ENCODE data around the gene HLA-A.
"Not testable (repeated sequence)": the region's sequence is repeated elsewhere in the genome, so short reads cannot be mapped to it uniquely, and the experiment has no call there.

Gene HLA-A

GRCh38 chr6:29958046-29958445 lies 15.7 kb downstream of the HLA-A start:
- H3K4me3 ChIP-seq (ENCODE audit: low read length), result no peak overlapping the region
- no peaks in the 10 kb centered on the region for H3K9me3 ChIP-seq (ENCODE audit: low read length)
- H3K36me3 ChIP-seq (ENCODE audit: insufficient read depth, low read length), result no peaks in the 10 kb centered on the region
- no peaks in the 10 kb centered on the region for H3K27me3 ChIP-seq (ENCODE audit: insufficient read depth, low read length)
- no peaks in the 10 kb centered on the region for H3K4me1 ChIP-seq (ENCODE audit: insufficient read depth, low read length)
- H2AFZ ChIP-seq (ENCODE audit: low read depth, low read length), result no peak overlapping the region

- Histone ChIP-seq H3K36me3 (ENCODE audit: insufficient read depth, low read length) (no peaks in the 10 kb centered on the region), H3K4me3 (ENCODE audit: low read length) (no peak overlapping the region), H3K4me1 (ENCODE audit: insufficient read depth, low read length) (no peaks in the 10 kb centered on the region), H2AFZ (ENCODE audit: low read depth, low read length) (no peak overlapping the region), H3K27me3 (ENCODE audit: insufficient read depth, low read length) (no peaks in the 10 kb centered on the region), H3K9me3 (ENCODE audit: low read length) (no peaks in the 10 kb centered on the region)
Measured at GRCh38 chr6:29958921-29959320, 16.6 kb downstream of the HLA-A start.

GRCh38 chr6:29959467-29959866 lies 17.1 kb downstream of the HLA-A start:
- H3K36me3 ChIP-seq (ENCODE audit: insufficient read depth, low read length), result no peaks in the 10 kb centered on the region
- peaks cover under 1% of the 10 kb centered on the region for H3K4me1 ChIP-seq (ENCODE audit: insufficient read depth, low read length)
- no peaks in the 10 kb centered on the region for H3K9me3 ChIP-seq (ENCODE audit: low read length)
- no peak overlapping the region for H2AFZ ChIP-seq (ENCODE audit: low read depth, low read length)
- H3K4me3 ChIP-seq (ENCODE audit: low read length), result no peak overlapping the region
- H3K27me3 ChIP-seq (ENCODE audit: insufficient read depth, low read length), result no peaks in the 10 kb centered on the region

GRCh38 chr6:29961966-29962365 lies 19.6 kb downstream of the HLA-A start:
- Histone ChIP-seq H3K4me1 (ENCODE audit: insufficient read depth, low read length) (peaks cover 24% of the 10 kb centered on the region), H2AFZ (ENCODE audit: low read depth, low read length) (no peak overlapping the region), H3K9me3 (ENCODE audit: low read length) (no peaks in the 10 kb centered on the region), H3K36me3 (ENCODE audit: insufficient read depth, low read length) (no peaks in the 10 kb centered on the region), H3K4me3 (ENCODE audit: low read length) (no peak overlapping the region), H3K27me3 (ENCODE audit: insufficient read depth, low read length) (no peaks in the 10 kb centered on the region)

- not testable (repeated sequence) for H3K27me3 ChIP-seq (ENCODE audit: insufficient read depth, low read length); H3K36me3 ChIP-seq (ENCODE audit: insufficient read depth, low read length); H3K4me3 ChIP-seq (ENCODE audit: low read length); H3K9me3 ChIP-seq (ENCODE audit: low read length); H2AFZ ChIP-seq (ENCODE audit: low read depth, low read length)
- peaks cover 24% of the 10 kb centered on the region for H3K4me1 ChIP-seq (ENCODE audit: insufficient read depth, low read length)
Measured at GRCh38 chr6:29963697-29964096, 21.4 kb downstream of the HLA-A start.

- Histone ChIP-seq H3K9me3 (ENCODE audit: low read length) (no peaks in the 10 kb centered on the region), H3K27me3 (ENCODE audit: insufficient read depth, low read length) (no peaks in the 10 kb centered on the region), H2AFZ (ENCODE audit: low read depth, low read length) (peak overlapping the region; percentile 15), H3K36me3 (ENCODE audit: insufficient read depth, low read length) (no peaks in the 10 kb centered on the region), H3K4me1 (ENCODE audit: insufficient read depth, low read length) (peaks cover 24% of the 10 kb centered on the region), H3K4me3 (ENCODE audit: low read length) (no peak overlapping the region)
Measured at GRCh38 chr6:29964518-29964886, 22.2 kb downstream of the HLA-A start.

GRCh38 chr6:29964887-29965562 lies 22.7 kb downstream of the HLA-A start:
- Histone ChIP-seq H3K36me3 (ENCODE audit: insufficient read depth, low read length) (no peaks in the 10 kb centered on the region), H3K27me3 (ENCODE audit: insufficient read depth, low read length) (no peaks in the 10 kb centered on the region), H3K4me1 (ENCODE audit: insufficient read depth, low read length) (peaks cover 24% of the 10 kb centered on the region)

GRCh38 chr6:29965563-29965872 lies 23.2 kb downstream of the HLA-A start:
- peak overlapping the region; percentile 29 for H3K4me3 ChIP-seq (ENCODE audit: low read length)
- H2AFZ ChIP-seq (ENCODE audit: low read depth, low read length), result peak overlapping the region; percentile 15
- H3K9me3 ChIP-seq (ENCODE audit: low read length), result no peaks in the 10 kb centered on the region
- peaks cover under 1% of the 10 kb centered on the region for H3K27me3 ChIP-seq (ENCODE audit: insufficient read depth, low read length)
- no peaks in the 10 kb centered on the region for H3K36me3 ChIP-seq (ENCODE audit: insufficient read depth, low read length)
- peaks cover 24% of the 10 kb centered on the region for H3K4me1 ChIP-seq (ENCODE audit: insufficient read depth, low read length)

More at GRCh38 chr6:29964887-29965562, 22.7 kb downstream of the HLA-A start:
- Histone ChIP-seq H3K4me3 (ENCODE audit: low read length) (peak overlapping the region; percentile 29), H2AFZ (ENCODE audit: low read depth, low read length) (peak overlapping the region; percentile 15), H3K9me3 (ENCODE audit: low read length) (no peaks in the 10 kb centered on the region)

- Histone ChIP-seq H3K4me3 (ENCODE audit: low read length) (peak overlapping the region; percentile 29), H3K27me3 (ENCODE audit: insufficient read depth, low read length) (peaks cover 6% of the 10 kb centered on the region), H3K9me3 (ENCODE audit: low read length) (no peaks in the 10 kb centered on the region), H2AFZ (ENCODE audit: low read depth, low read length) (no peak overlapping the region), H3K4me1 (ENCODE audit: insufficient read depth, low read length) (peaks cover 24% of the 10 kb centered on the region), H3K36me3 (ENCODE audit: insufficient read depth, low read length) (no peaks in the 10 kb centered on the region)
Measured at GRCh38 chr6:29965873-29966601, 23.7 kb downstream of the HLA-A start.

- no peaks in the 10 kb centered on the region for H3K36me3 ChIP-seq (ENCODE audit: insufficient read depth, low read length)
- no peak overlapping the region for H2AFZ ChIP-seq (ENCODE audit: low read depth, low read length)
- no peak overlapping the region for H3K4me3 ChIP-seq (ENCODE audit: low read length)
- peaks cover 15% of the 10 kb centered on the region for H3K27me3 ChIP-seq (ENCODE audit: insufficient read depth, low read length)
- peaks cover 24% of the 10 kb centered on the region for H3K4me1 ChIP-seq (ENCODE audit: insufficient read depth, low read length)
- H3K9me3 ChIP-seq (ENCODE audit: low read length), result no peaks in the 10 kb centered on the region
Measured at GRCh38 chr6:29967379-29968010, 25.2 kb downstream of the HLA-A start.

GRCh38 chr6:29968130-29968529 lies 25.8 kb downstream of the HLA-A start:
- no peak overlapping the region for H3K4me3 ChIP-seq (ENCODE audit: low read length)
- no peak overlapping the region for H2AFZ ChIP-seq (ENCODE audit: low read depth, low read length)
- peaks cover 18% of the 10 kb centered on the region for H3K27me3 ChIP-seq (ENCODE audit: insufficient read depth, low read length)
- peaks cover 24% of the 10 kb centered on the region for H3K4me1 ChIP-seq (ENCODE audit: insufficient read depth, low read length)
- H3K36me3 ChIP-seq (ENCODE audit: insufficient read depth, low read length), result no peaks in the 10 kb centered on the region
- H3K9me3 ChIP-seq (ENCODE audit: low read length), result no peaks in the 10 kb centered on the region

GRCh38 chr6:29968905-29969304 lies 26.6 kb downstream of the HLA-A start:
- Histone ChIP-seq H3K4me3 (ENCODE audit: low read length) (no peak overlapping the region), H2AFZ (ENCODE audit: low read depth, low read length) (no peak overlapping the region)

GRCh38 chr6:29970711-29971110 lies 28.4 kb downstream of the HLA-A start:
- no peak overlapping the region for H3K4me3 ChIP-seq (ENCODE audit: low read length)
- peaks cover 12% of the 10 kb centered on the region for H3K4me1 ChIP-seq (ENCODE audit: insufficient read depth, low read length)

More at GRCh38 chr6:29968905-29969304, 26.6 kb downstream of the HLA-A start:
- H3K9me3 ChIP-seq (ENCODE audit: low read length), result no peaks in the 10 kb centered on the region
- peaks cover 25% of the 10 kb centered on the region for H3K27me3 ChIP-seq (ENCODE audit: insufficient read depth, low read length)
- H3K4me1 ChIP-seq (ENCODE audit: insufficient read depth, low read length), result peaks cover 24% of the 10 kb centered on the region
- H3K36me3 ChIP-seq (ENCODE audit: insufficient read depth, low read length), result no peaks in the 10 kb centered on the region

More at GRCh38 chr6:29970711-29971110, 28.4 kb downstream of the HLA-A start:
- Histone ChIP-seq H3K9me3 (ENCODE audit: low read length) (no peaks in the 10 kb centered on the region), H3K36me3 (ENCODE audit: insufficient read depth, low read length) (no peaks in the 10 kb centered on the region), H2AFZ (ENCODE audit: low read depth, low read length) (no peak overlapping the region), H3K27me3 (ENCODE audit: insufficient read depth, low read length) (peaks cover 43% of the 10 kb centered on the region)

All from neuron (in vitro differentiated cells).